T-helper 2 cell treated with Interferon-gamma antibody and Interleukin-4, amounts not matched to agents 5 μg/mL and 100 μg/mL, for 36 hours (primary cell): Measurements from ENCODE around the gene P2RX6.

ENCODE experiments used
- DNase-seq: peaks from one replicate; pipeline ENCODE4 v3.0.0; 2021; ENCODE audit warnings: low spot score
- H3K27ac Mint-ChIP-seq: one replicate; pipeline ENCODE4 v1.8.0; 2021; ENCODE audit warnings: mild to moderate bottlenecking, mixed read lengths
- H3K27me3 Mint-ChIP-seq: one replicate; pipeline ENCODE4 v1.8.0; 2021; ENCODE audit warnings: low read depth, mixed read lengths
- H3K36me3 Mint-ChIP-seq: one replicate; pipeline ENCODE4 v1.8.0; 2021; ENCODE audit warnings: low read depth, mixed read lengths
- H3K4me1 Mint-ChIP-seq: one replicate; pipeline ENCODE4 v1.8.0; 2021; ENCODE audit warnings: low read depth, mixed read lengths
- H3K4me3 Mint-ChIP-seq: one replicate; pipeline ENCODE4 v1.8.0; 2022; ENCODE audit warnings: mild to moderate bottlenecking, moderate library complexity, mixed read lengths
- H3K9me3 Mint-ChIP-seq: one replicate; pipeline ENCODE4 v1.8.0; 2021; ENCODE audit warnings: mixed read lengths

P2RX6 gene

GRCh38 chr22:20985720-20986119, 29.2 kb upstream of the P2RX6 start:
- H3K4me1 Mint-ChIP-seq, result peaks cover 20% of the 10 kb centered on the region
- no peak overlapping the region for H3K27ac Mint-ChIP-seq
- no peak overlapping the region for H3K4me3 Mint-ChIP-seq
- no peaks in the 10 kb centered on the region for H3K27me3 Mint-ChIP-seq
- no peak for DNase-seq
- peaks cover 18% of the 10 kb centered on the region for H3K36me3 Mint-ChIP-seq
- H3K9me3 Mint-ChIP-seq, result no peaks in the 10 kb centered on the region

DNA sequence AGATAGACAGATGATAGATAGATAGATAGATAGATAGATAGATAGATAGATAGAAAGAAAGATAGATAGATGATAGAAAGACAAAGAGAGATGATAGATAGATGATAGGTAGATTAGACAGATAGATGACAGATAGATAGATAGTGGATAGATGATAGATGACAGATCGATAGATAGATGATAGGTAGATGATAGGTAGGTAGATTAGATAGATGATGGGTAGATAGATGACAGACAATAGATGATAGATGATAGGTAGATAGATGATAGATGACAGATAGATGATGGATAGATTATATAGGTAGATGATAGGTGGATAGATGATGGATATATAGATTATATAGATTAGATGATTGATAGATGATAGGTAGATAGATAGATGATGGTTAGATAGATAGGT, 28.6 kb upstream of the P2RX6 start:
- Mint-ChIP-seq H3K9me3 (no peaks in the 10 kb centered on the region), H3K27me3 (no peaks in the 10 kb centered on the region), H3K36me3 (peaks cover 18% of the 10 kb centered on the region), H3K4me1 (peaks cover 16% of the 10 kb centered on the region), H3K4me3 (no peak overlapping the region), H3K27ac (no peak overlapping the region)
- DNase-seq, result no peak

DNA sequence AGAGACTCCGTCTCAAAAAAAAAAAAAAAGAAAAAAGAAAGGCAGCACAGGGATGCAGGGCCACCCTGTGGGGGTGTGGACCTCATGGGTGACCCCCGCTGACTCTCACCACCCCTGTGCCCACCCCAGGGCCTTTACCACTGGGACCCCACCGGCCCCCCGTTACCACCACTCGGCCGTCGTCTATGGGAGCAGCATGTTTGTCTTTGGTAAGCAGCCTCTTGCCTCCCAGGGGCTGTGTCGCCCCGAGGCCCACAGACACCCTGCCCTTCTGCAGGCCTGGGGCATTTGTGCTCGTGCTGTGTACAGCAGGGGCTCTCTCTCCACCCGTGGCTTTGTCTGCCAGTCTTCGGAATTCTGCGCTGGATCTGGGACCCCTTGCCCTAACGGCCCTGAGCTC, 27.6 kb upstream of the P2RX6 start:
- no peaks in the 10 kb centered on the region for H3K27me3 Mint-ChIP-seq
- no peaks in the 10 kb centered on the region for H3K9me3 Mint-ChIP-seq
- peaks cover 18% of the 10 kb centered on the region for H3K36me3 Mint-ChIP-seq
- peaks cover 14% of the 10 kb centered on the region for H3K4me1 Mint-ChIP-seq
- no peak overlapping the region for H3K27ac Mint-ChIP-seq
- DNase-seq, result no peak
- H3K4me3 Mint-ChIP-seq, result no peak overlapping the region

DNA sequence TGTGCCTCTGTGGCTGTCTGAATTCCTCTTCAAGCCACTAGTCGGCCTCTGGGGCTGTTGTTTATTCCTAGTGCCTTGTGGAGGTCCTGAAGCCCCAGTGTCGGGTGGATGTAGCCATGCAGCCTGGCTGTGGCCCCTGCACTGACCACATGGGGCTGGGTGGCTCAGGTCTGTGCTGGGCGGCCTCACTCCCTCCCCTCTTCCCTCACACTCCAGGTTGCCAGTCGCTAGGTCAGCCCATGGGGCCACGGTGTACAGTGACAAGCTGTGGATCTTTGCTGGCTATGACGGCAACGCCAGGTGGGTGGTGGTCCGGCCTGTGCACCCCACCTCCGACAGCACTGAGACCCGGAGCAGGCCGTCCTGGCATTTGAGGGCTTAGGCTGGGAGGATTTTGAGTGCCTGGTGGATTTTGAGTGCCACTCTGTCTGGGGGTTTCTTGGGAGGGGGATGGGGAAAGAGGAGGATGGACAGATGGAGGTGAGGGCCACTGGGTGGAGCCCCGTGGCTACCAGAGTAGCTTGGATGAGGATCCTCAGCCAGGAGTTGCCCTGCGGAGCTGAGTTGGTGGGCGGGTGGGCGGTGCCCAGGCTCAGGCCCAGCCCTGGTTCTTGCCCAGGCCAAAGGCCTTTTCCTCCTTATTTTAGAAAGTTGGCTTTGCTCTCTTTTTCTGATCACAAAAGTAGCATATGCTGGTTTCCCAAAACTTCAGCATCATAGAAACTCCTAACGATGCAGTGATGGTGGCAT, 26.2 kb upstream of the P2RX6 start:
- H3K4me3 Mint-ChIP-seq, result no peak overlapping the region
- H3K9me3 Mint-ChIP-seq, result no peaks in the 10 kb centered on the region
- H3K27ac Mint-ChIP-seq, result no peak overlapping the region
- H3K36me3 Mint-ChIP-seq, result peaks cover 20% of the 10 kb centered on the region
- peaks cover 5% of the 10 kb centered on the region for H3K4me1 Mint-ChIP-seq
- no peaks in the 10 kb centered on the region for H3K27me3 Mint-ChIP-seq
- no peak for DNase-seq

- H3K36me3 Mint-ChIP-seq, result peaks cover 16% of the 10 kb centered on the region
- no peaks in the 10 kb centered on the region for H3K9me3 Mint-ChIP-seq
- DNase-seq, result no peak
- peaks cover 2% of the 10 kb centered on the region for H3K4me1 Mint-ChIP-seq
- no peak overlapping the region for H3K27ac Mint-ChIP-seq
- H3K4me3 Mint-ChIP-seq, result no peak overlapping the region
- H3K27me3 Mint-ChIP-seq, result no peaks in the 10 kb centered on the region
Measured at GRCh38 chr22:20989323-20990138, 25.4 kb upstream of the P2RX6 start.

DNA sequence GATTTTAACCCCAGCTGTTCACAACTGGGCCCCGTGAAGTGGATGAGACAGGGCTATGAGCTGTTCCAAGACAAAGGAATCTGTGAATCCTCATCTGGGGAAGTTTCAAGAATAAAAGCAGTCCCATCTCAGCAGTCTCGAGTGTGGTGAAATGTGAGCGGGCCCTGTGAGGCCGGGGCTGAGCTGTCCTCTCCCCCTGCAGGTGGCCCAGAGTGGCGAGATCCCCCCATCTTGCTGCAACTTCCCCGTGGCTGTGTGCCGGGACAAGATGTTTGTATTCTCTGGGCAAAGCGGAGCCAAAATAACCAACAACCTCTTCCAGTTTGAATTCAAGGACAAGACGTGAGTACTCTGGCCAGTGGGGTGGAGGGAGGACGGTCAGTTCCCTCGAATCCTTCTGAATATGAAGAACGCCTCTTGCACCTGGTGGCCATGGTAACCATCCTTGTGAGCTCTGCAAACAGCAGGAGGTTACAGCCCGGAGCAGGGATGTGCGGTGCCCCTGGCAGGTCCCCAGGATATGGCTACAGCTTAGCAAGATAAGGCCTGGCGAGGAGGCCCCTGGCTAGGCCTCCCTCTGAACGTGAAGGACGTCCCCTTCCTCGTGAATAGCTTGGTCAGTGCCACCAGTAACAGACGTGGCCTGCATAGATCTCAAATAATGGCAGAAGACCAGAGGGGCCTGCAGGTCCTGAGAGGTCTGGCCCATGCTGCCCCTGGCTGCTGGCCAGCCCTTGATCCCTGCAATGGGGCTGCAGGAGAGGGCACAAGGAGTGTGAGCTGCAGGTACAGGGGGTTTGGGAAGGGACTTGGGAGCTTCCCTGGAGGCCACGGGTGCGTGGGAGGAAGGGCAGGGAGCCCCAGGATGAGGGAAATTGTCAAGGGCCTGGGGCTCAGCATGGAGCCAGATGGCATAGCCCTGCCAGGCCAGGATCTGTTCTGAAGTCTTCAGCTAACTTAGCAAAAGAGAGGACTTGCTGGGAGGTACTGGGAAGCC, 24.5 kb upstream of the P2RX6 start:
- no peaks in the 10 kb centered on the region for H3K9me3 Mint-ChIP-seq
- no peak overlapping the region for H3K27ac Mint-ChIP-seq
- H3K4me1 Mint-ChIP-seq, result peaks cover 2% of the 10 kb centered on the region
- peaks cover 16% of the 10 kb centered on the region for H3K36me3 Mint-ChIP-seq
- DNase-seq, result no peak
- H3K27me3 Mint-ChIP-seq, result no peaks in the 10 kb centered on the region
- no peak overlapping the region for H3K4me3 Mint-ChIP-seq

- no peak for DNase-seq
- no peaks in the 10 kb centered on the region for H3K9me3 Mint-ChIP-seq
- peaks cover 2% of the 10 kb centered on the region for H3K4me1 Mint-ChIP-seq
- H3K27ac Mint-ChIP-seq, result no peak overlapping the region
- H3K4me3 Mint-ChIP-seq, result no peak overlapping the region
- peaks cover 15% of the 10 kb centered on the region for H3K36me3 Mint-ChIP-seq
- no peaks in the 10 kb centered on the region for H3K27me3 Mint-ChIP-seq
Measured at GRCh38 chr22:20991252-20992055, 23.5 kb upstream of the P2RX6 start.

DNA sequence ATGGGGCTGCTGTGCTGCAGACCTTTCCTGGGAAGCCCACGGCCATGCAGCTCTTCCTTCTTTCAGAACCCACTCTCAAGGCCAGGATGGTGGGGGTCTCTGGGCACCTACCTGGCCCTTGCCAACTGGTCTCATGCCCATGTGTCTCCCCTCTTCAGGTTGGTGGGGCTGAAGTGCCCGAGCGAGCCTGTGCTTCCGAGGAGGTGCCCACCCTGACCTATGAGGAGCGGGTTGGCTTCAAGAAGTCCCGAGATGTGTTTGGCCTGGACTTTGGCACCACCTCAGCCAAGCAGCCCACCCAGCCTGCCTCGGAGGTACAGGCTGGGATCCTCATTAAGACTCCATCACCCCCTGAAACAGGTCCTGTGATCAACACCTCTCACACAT, 22.9 kb upstream of the P2RX6 start:
- Mint-ChIP-seq H3K4me3 (no peak overlapping the region), H3K27me3 (no peaks in the 10 kb centered on the region), H3K9me3 (no peaks in the 10 kb centered on the region), H3K27ac (no peak overlapping the region), H3K4me1 (peaks cover 2% of the 10 kb centered on the region), H3K36me3 (peaks cover 12% of the 10 kb centered on the region)
- DNase-seq, result no peak

DNA sequence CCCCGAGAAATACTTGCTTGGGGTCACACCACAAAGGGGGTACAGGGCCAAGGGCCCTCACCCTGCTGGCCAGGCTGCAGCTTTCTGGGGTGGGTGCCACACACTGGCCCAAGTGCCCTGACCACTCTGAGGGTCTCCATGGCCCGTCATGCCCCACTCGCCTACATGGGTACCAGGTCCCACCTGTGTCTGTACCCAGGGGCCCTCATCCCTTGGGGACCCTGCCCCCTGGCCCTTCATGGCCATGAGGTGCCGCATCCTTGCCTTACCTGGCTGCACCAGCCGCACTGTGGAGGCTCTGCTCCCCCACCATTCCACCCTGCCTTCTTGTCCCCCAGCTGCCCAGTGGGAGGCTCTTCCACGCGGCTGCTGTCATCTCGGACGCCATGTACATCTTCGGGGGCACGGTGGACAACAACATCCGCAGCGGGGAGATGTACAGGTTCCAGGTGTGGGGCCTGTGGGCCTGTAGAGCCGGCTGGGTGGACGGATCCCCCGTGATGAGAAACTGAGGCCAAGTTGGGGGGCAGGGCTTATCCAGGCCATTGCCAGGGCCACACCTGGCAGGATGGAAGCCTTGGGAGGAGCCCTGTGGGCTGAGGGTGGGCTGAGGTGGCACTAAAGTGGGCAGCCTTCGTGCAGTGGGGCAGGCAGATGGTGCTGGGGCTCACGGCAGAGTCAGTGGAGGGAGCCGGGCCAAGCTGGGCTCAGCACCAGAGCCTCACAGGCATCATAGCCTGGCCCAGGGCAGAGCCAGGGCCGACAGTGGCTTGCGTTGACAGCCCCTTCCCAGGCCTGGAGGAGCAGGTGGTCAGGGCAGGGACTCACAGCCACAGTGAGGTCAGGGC, 22.3 kb upstream of the P2RX6 start:
- Mint-ChIP-seq H3K9me3 (no peaks in the 10 kb centered on the region), H3K4me3 (no peak overlapping the region), H3K27me3 (no peaks in the 10 kb centered on the region), H3K36me3 (peaks cover 10% of the 10 kb centered on the region), H3K27ac (no peak overlapping the region), H3K4me1 (peaks cover 2% of the 10 kb centered on the region)
- no peak for DNase-seq

DNA sequence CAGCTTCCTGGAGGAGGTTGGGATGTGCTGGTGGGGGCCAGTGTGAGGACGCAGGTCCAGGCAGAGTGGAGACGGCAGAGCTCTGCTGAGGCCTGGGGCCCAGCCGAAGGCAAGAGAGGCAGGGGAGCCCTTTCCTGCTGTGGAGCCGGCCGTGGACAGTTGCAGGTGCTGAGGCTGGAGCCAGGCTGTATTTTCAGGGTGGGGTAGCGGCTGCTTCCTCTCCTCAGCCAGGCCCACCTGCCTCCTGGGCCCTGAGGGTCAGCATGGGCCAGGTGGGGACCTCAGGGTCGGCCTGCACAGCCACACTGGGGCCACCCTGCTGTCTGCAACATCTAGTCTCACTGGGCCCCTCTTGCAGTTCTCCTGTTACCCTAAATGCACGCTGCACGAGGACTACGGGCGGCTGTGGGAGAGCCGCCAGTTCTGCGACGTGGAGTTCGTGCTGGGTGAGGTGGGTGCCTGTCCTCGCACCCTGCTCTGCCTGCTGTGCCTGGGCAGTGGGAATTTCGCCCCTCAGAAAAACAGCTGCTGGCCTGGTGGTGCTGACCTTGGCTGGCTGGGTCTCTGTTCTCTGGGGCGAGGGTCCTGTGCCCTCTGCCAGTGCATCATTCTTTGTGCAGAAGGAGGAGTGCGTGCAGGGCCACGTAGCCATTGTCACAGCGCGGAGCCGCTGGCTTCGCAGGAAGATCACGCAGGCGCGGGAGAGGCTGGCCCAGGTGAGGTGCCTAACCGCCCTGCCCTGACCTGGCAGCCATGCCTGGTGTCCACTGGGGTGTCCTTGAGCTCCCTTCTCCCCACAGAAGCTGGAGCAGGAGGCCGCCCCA, 21.4 kb upstream of the P2RX6 start:
- H3K36me3 Mint-ChIP-seq, result peaks cover 13% of the 10 kb centered on the region
- DNase-seq, result no peak
- H3K27ac Mint-ChIP-seq, result no peak overlapping the region
- peaks cover 2% of the 10 kb centered on the region for H3K4me1 Mint-ChIP-seq
- no peaks in the 10 kb centered on the region for H3K9me3 Mint-ChIP-seq
- H3K27me3 Mint-ChIP-seq, result no peaks in the 10 kb centered on the region
- no peak overlapping the region for H3K4me3 Mint-ChIP-seq

- H3K36me3 Mint-ChIP-seq, result peaks cover 14% of the 10 kb centered on the region
- no peaks in the 10 kb centered on the region for H3K27me3 Mint-ChIP-seq
- H3K9me3 Mint-ChIP-seq, result no peaks in the 10 kb centered on the region
- H3K4me1 Mint-ChIP-seq, result peaks cover 2% of the 10 kb centered on the region
- H3K27ac Mint-ChIP-seq, result no peak overlapping the region
- no peak overlapping the region for H3K4me3 Mint-ChIP-seq
- DNase-seq, result no peak
Measured at GRCh38 chr22:20994128-20994901, 20.6 kb upstream of the P2RX6 start.
